ENCODE results near the gene IL12RB1.
"Not testable (repeated sequence)": the region's sequence is repeated elsewhere in the genome, so short reads cannot be mapped to it uniquely, and the experiment has no call there.

GRCh38 chr19:18032102-18032501 lies 54.6 kb downstream of the IL12RB1 start:
- not testable (repeated sequence) for TF ChIP-seq TARDBP (IDR thresholded peaks at IDR 0.05); FOXM1 (IDR thresholded peaks at IDR 0.05; ENCODE audit: borderline replicate concordance); ZNF384 (IDR thresholded peaks at IDR 0.05)

Data from HEK293T (cell line).